ENCODE measurements around the gene JUNB.

JUNB gene

DNA sequence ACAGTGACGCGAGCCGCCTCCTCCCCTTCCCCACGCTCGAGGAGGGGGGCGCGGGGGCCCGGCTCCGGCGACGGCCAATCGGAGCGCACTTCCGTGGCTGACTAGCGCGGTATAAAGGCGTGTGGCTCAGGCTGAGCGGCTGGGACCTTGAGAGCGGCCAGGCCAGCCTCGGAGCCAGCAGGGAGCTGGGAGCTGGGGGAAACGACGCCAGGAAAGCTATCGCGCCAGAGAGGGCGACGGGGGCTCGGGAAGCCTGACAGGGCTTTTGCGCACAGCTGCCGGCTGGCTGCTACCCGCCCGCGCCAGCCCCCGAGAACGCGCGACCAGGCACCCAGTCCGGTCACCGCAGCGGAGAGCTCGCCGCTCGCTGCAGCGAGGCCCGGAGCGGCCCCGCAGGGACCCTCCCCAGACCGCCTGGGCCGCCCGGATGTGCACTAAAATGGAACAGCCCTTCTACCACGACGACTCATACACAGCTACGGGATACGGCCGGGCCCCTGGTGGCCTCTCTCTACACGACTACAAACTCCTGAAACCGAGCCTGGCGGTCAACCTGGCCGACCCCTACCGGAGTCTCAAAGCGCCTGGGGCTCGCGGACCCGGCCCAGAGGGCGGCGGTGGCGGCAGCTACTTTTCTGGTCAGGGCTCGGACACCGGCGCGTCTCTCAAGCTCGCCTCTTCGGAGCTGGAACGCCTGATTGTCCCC lies at the start of gene JUNB:
TSS of gene JUNB (plus strand) at position 142 of the 706 bp plus-strand sequence. CDS start at position 428, 286 bp downstream.
- DNase-seq: peak; percentile 96

DNA sequence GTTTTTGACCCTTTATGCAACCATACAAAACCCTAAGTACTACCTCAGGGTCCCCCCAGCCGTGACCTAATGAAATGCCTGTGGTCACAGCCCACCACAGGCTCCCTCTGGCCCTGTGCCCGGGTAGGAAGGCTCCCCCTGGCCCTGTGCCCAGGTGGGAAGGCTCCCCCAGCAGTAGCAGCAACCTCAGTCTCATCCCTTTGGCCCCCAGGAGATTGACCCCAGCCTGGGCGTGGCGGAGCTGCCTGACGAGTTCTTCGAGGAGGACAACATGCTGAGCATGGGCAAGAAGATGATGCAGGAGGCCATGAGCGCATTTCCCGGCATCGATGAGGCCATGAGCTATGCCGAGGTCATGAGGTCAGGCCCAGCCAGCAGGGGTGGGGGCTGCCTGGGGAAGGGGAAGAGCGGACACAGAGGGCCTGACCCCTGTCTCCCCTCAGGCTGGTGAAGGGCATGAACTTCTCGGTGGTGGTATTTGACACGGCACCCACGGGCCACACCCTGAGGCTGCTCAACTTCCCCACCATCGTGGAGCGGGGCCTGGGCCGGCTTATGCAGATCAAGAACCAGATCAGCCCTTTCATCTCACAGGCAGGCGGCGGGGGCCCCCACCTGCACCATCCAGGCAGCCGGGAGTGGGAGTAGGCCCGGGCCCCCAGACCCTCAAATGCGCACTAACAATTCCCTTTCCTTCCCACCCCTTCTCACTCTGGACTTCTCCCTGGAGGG lies 46.0 kb upstream of the JUNB start:
- DNase-seq: no peak

DNA sequence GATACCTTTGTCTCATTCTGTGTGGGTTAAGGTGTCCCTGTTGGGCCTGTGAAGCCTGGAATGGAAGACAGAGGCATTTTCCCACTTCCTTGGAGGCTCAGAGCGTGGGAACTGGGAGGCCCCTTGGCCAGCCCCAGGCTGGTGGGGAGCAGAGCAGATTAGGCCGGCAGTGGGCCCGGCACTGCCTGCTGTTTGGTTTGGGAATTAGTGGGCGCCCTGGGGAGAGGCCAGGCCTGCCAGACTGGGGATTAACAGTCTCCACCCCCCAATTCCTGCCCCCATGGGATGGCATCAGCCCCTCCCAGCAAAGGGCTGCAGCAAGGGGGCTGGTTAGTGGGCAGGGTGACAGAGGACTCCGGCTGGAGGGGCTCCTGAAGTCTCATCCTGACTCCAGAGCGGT lies 42.8 kb upstream of the JUNB start:
- no peak for DNase-seq

DNA sequence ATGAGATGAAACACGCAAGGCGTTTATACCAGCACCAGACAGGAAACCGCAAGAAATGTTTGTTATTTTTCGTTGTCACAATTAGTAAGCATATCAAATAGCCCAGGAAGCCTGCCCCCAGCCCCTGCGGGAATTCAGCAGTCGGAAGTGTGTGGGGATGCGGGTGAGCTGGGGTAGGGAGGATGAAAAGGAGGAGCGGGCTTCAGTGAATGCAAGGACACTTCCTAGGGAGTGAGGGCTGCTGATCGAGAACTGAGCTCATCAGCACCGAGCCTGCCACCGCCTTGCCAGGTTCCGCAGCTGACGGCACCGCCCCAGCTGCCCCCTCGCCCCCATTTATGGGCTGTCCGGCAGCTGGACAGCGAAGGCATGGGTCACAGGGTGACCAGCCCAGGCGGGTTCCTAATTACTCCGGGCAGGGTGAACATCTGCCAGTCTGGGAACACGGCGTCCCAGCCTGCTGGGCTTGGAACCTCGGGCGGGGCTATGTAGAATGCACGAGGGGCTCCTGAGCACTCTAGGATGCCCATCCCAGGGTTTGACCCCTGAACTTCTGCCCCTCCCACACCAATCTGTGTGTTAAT lies 41.3 kb upstream of the JUNB start:
- DNase-seq: no peak

- DNase-seq: no peak
Observed at GRCh38 chr19:12750851-12751250, 40.4 kb upstream of the JUNB start.

- no peak for DNase-seq
Observed at GRCh38 chr19:12751635-12752034, 39.7 kb upstream of the JUNB start, which contains the start of gene BEST2. Gene BEST2 (plus strand): TSS chr19:12751791. CDS start chr19:12752593, 802 bp downstream.

DNA sequence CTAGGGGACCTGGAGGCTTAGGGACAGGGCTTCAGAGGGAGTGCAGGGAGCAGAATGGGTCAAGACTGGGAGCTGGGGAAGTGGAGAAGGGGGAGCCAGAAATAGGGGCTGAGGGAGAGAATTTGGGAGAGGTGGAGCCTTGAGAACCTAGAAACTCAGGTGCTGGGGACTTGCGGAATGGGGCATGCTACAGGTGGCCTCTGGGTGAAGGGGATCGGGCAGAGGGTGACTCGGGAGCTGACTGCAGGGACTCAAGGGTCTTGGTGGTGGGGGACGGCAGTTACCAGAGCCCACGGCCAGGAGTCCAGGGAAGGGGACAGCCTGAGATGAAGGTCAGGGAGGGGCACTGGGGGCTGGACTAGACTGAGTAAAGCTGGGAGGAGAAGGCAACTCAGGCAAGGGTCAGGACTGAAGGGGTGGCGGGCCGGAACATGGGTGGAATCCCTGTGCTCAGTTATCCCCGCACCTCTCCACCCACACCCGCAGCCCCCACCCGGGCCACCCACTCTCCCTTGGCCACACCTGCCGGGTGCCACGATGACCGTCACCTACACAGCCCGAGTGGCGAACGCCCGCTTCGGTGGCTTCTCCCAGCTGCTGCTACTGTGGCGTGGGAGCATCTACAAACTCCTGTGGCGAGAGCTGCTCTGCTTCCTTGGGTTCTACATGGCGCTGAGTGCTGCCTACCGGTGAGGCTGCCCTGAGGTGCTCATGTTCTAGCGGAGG lies 39.1 kb upstream of the JUNB start:
- DNase-seq: no peak

GRCh38 chr19:12754465-12755196 lies 36.7 kb upstream of the JUNB start:
- no peak for DNase-seq

DNA sequence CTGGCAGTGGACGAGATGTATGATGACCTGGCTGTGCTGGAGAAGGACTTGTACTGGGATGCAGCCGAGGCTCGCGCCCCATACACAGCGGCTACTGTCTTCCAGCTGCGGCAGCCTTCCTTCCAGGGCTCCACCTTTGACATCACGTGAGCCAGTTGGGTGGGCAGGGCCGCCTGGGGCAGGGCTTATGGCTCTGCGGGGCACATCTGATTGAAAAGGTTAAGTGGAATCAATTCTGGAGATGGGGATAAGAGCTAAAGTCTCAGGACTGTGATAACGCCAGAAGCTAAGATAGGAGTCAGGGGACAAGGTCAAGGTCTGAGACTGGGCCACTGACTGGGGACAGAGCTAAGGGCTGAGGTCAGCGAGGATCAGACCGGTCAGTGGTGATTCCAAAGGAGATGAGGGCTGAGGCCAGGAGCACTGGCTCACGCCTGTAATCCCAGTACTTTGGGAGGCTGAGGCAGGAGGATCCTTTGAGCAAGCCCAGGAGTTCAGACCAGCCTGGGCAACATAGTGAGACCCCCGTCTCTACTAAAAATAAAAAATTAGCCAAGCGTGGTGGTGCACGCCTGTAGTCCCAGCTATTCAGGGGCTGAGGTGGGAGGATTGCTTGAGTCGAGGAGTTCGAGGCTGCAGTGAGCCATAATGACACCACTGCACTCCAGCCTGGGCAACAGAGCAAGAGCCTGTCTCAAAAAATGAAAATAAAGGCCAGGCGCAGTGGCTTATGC lies 35.0 kb upstream of the JUNB start:
- DNase-seq: no peak

- DNase-seq: peak; percentile 61
Observed at GRCh38 chr19:12757544-12758274, 33.6 kb upstream of the JUNB start.

DNA sequence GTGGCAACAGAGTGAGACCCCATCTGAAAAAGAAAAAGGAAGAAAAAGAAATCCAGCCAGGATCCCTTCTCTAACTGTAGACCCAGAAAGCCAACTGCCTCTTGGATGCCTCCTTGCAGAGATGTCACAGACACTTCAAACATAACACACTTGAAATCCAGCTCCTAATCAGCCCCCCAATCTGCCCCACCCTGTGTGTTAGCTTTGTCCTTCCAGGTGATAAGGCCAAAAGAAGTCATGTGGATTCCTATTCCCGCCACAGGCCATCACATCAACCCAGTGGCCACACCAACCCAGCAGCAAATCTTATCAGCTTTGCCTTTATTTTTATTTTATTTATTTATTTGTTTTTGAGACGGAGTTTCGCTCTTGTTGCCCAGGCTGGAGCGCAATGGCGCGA lies 31.6 kb upstream of the JUNB start:
- no peak for DNase-seq

DNA sequence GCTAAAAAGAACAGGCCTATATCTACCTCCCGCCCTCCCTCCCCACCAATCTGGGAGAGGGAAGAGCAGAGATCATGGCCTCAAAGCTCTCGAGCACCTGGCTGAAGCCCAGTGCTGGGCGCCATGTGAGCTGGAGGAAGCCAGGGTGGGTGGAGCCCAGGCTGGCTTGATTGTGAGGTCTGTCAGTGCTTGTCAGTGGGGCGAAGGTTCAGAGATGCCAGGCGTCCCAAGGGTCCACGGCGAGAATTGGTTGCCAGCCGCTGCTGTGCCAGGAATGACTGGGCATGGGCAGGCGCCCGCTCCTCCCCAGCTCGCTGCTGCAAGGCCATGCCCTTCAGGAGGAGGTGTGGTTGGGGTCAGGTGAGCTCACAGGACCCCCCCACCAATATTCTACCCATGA lies 28.2 kb upstream of the JUNB start:
- DNase-seq: no peak

- no peak for DNase-seq
Observed at GRCh38 chr19:12764698-12765097, 26.6 kb upstream of the JUNB start.

DNA sequence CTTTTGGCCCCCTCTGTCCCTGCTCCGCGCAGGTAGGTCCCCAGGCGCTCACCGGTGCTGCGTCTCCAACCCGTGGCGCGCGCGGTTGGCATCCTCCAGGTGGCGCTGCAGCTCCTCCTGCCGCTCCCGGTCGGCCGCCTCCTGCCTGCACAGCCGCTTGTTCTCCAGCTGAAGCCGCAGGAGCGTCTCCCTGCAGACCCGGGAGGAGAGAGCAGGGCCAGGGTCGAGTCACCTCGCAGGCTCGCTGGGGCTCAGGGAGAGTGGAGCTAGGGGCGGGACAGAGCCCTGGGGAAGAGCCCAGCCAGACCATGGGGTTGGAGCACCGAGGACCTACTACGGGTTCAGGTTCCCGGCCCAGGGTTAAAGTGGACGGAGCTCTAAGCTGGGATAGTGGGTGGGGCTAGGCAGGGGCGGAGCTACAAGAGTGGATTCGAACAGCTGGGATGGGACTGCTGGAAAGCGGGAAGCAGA lies 25.2 kb upstream of the JUNB start:
- DNase-seq: no peak

DNA sequence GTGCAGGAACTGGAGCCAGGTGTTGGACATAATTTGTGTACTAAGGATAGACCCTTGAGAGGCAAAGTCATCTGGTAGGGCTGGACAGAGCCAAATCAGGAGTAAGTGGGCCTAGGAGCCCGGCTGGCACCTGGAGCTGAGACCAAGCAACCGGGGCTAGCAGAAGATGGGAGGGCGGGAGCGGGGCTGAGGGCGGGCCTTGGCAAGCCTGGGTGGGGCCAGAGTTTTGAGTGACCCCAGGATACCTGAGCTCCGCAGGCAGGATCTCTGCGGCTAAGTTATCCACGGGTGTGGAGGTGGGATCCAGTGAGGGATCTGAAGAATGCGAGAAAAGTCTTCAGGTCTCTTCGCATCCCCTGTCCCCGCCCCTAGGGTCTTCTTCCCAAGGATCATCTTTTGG lies 24.1 kb upstream of the JUNB start:
- DNase-seq: no peak

- no peak for DNase-seq
Observed at GRCh38 chr19:12767666-12768065, 23.6 kb upstream of the JUNB start.

DNA sequence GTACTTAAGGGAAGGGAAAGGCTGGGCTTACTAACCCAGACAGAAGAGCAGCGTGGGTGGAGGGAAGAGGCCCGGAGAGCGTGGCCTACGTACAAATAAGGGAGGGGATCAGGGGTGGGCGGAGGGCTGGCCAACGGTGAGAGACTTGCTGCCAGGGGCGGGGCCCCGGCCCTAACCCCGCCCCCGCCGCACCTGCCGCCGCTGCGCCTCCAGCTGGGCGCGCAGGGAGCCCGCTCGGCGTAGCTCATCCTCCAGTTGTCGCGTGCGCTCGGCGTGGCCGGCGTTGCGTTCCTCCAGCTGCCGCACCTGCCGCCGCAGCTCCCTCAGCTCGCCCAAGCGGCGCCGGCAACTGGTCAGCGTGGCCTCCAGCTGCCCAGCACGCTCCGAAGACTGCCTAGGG lies 21.6 kb upstream of the JUNB start:
- no peak for DNase-seq

DNA sequence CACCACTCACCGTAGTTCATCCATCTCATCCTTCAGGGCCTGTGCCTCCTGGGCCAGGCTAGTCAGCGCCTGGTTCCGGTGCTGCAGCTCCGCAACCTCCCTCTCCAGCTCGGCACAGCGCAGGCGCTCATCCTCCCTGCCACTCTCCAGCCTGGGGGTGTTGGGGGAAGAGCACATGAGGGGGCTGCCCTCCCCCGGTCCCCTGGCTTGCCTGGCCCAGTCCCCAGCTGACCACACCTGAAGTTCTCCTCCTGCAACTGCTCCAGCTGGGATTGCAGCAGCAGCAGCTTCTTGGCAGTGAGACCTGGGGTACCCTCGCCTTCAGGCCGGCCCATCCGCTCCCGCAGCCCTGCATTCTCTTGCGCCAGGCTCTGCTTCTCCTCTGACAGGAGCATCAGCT lies 20.4 kb upstream of the JUNB start:
- DNase-seq: no peak

DNA sequence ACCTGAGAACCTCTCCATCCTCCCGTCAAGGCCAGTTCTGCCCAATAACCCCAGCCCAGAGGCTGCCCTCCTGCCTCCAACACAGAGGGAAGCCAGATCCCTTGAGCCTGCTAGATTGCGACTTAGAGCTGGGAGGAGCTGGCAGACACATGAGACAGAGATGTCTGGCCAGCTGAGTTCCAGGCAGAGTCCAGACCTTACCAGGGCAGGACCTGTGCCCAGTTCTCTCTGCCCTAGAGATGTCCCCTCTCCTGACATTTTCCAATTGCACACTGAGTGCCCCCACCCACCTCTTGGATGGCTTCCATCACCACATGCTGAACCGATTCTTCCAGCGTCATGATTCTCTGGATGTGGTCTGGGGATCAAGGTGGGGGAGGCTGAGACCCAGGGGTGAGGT lies 19.0 kb upstream of the JUNB start:
- no peak for DNase-seq

DNA sequence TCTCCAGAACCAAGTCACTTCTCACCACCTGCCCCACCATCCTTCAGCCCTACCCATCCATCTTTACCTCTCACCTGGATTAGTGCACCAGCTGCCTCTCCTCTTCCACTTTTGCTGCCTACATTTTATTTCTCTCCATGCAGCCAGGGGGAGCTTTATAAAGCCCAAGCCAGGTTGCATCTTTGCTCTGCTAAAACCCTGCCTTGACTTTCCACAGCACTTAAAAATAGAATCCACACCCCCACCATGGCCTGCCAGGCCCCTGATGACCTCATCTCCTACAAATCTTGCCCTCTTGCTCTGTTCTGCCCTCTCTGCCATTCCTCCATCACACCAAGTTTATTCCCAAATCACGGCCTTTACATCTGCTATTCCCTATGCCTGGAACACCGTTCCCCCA lies 17.7 kb upstream of the JUNB start:
- peak; percentile 56 for DNase-seq
